ENCODE measurements around the gene DUT. TPM values are rescaled to one million over a fixed set of nuclear protein-coding genes. Genes with fewer than 3 reads are reported as not detected.

DUT gene
- total and polyA plus RNA-seq, 2 of the 8 experiments (the other 6 are each of a cell fraction or from before 2014, with no cell fraction given) = 71.5 to 246 TPM

DNA sequence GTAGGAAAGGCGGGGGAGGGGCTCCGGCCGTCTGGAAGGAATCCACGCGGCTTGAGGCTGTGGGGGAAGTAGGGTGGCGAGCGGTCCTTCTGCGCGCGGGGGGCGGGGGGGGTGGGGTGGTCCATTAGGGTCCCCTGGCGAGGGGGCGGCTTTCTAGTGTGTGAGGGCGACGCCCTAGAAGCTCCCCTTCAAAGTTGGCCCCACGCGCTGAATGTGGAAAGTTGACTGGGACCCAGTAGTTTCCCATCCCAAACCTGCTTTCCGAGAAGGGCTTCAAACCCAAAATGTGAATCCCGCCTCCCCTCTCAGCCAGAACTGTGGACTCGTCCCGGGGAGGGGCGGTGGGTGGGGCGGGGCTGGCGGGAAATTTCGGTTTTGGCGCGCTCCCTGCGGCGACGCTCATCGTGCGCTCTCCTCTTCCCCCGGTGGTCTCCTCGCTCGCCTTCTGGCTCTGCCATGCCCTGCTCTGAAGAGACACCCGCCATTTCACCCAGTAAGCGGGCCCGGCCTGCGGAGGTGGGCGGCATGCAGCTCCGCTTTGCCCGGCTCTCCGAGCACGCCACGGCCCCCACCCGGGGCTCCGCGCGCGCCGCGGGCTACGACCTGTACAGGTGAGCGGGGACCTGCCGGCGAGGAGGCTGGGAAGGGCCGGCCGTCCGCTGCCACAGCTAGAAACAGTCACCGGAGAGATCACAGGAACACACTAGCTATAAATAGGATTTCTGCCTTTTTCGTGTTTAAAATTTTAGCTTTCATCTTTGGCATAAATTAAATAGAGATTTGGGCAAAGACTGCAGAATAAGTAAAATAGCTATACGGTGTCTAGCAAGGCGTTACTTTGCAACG lies 790 bp downstream of the DUT start (continued):
- TF ChIP-seq POU5F1 (IDR thresholded peaks at IDR 0.05; ENCODE audit: low read depth, low read length) (no peak), EZH2 (IDR thresholded peaks at IDR 0.05; ENCODE audit: low read depth, low read length, severe bottlenecking) (no peak), POLR2AphosphoS5 (IDR thresholded peaks at IDR 0.05; ENCODE audit: low read depth, low read length) (0 out of 2 replicates have a peak, but pooled peaks have one; percentile 37), GTF2F1 (IDR thresholded peaks at IDR 0.05; ENCODE audit: borderline replicate concordance, low read depth, low read length) (no peak), EP300 (IDR thresholded peaks at IDR 0.05; ENCODE audit: borderline replicate concordance in 1 of 2, low read depth in 2 of 2, low read length in 2 of 2) (peak in 1 of 2 experiments; percentile 98; a peak in 2 of 3 replicates), ZNF274 (IDR thresholded peaks at IDR 0.05; ENCODE audit: borderline replicate concordance, extremely low read depth, low read length) (no peak), SIRT6 (IDR thresholded peaks at IDR 0.05; ENCODE audit: low read length) (no peak), CBX8 (IDR thresholded peaks at IDR 0.05; ENCODE audit: borderline replicate concordance, low read depth, low read length) (no peak), BRCA1 (IDR thresholded peaks at IDR 0.05; ENCODE audit: low read depth, low read length) (no peak), RNF2 (IDR thresholded peaks at IDR 0.05; ENCODE audit: borderline replicate concordance, low read depth, low read length, missing control alignments, poor library complexity, severe bottlenecking) (no peak), E2F6 (IDR thresholded peaks at IDR 0.05) (peak; percentile 64), GABPA (IDR thresholded peaks at IDR 0.05; ENCODE audit: borderline replicate concordance, insufficient read depth, low read length) (no peak), CHD1 (IDR thresholded peaks at IDR 0.05; ENCODE audit: low read depth, low read length) (peak; percentile 77), KDM1A (IDR thresholded peaks at IDR 0.05; ENCODE audit: borderline replicate concordance, low read length) (no peak), SRF (IDR thresholded peaks at IDR 0.05; ENCODE audit: low read depth, low read length) (no peak), SIN3A (conservative IDR thresholded peaks at IDR 0.05 in 1 of 2, IDR thresholded peaks at IDR 0.05 in 1 of 2; ENCODE audit: low read depth in 1 of 2, low read length in 2 of 2) (peak; percentile 6 to 23; a peak in 1 of 4 replicates), RXRA (IDR thresholded peaks at IDR 0.05; ENCODE audit: insufficient read depth, low read depth, low read length) (no peak), KDM4A (IDR thresholded peaks at IDR 0.05; ENCODE audit: low read depth, low read length, severe bottlenecking) (no peak), SIX5 (IDR thresholded peaks at IDR 0.05; ENCODE audit: low read depth, low read length) (0 out of 2 replicates have a peak, but pooled peaks have one; percentile 14), SP2 (IDR thresholded peaks at IDR 0.05; ENCODE audit: low read length) (no peak), SAP30 (IDR thresholded peaks at IDR 0.05; ENCODE audit: insufficient read depth, insufficient replicate concordance, low read length) (no peak), SUZ12 (IDR thresholded peaks at IDR 0.05; ENCODE audit: low read length) (no peak)

All from H1 (cell line).